GM21528 (cell line): ENCODE measurements around the gene SAMD8.
"Not testable (repeated sequence)": the region's sequence is repeated elsewhere in the genome, so short reads cannot be mapped to it uniquely, and the experiment has no call there.

Experiments used
- ATAC-seq: cut with Tn5 transposase; IDR thresholded peaks from one replicate; pipeline ENCODE4 v1.9.1; 2021; ENCODE audit warnings: mild to moderate bottlenecking, moderate library complexity; ENCODE audit not compliant: unreplicated experiment, low FRiP score

Gene SAMD8

GRCh38 chr10:75210282-75211006 lies 99.0 kb downstream of the SAMD8 start, which contains the start of gene VDAC2:
TSS of gene VDAC2 (plus strand) at chr10:75210796. CDS start at chr10:75211159, 363 bp downstream.
- peak; percentile 92 for ATAC-seq

GRCh38 chr10:75211007-75211691 lies 99.7 kb downstream of the SAMD8 start:
- no peak for ATAC-seq

- ATAC-seq = no peak
These were observed 100.9 kb downstream of the SAMD8 start for GRCh38 chr10:75212343-75212742.

GRCh38 chr10:75220274-75220673 lies 108.8 kb downstream of the SAMD8 start:
- no peak for ATAC-seq

GRCh38 chr10:75221492-75221891 lies 110.0 kb downstream of the SAMD8 start:
- ATAC-seq = not testable (repeated sequence)

GRCh38 chr10:75223507-75223906 lies 112.1 kb downstream of the SAMD8 start:
- no peak for ATAC-seq

GRCh38 chr10:75226095-75226494 lies 114.6 kb downstream of the SAMD8 start:
- no peak for ATAC-seq

- no peak for ATAC-seq
These were observed 115.2 kb downstream of the SAMD8 start for GRCh38 chr10:75226656-75227055.

- no peak for ATAC-seq
These were observed 116.8 kb downstream of the SAMD8 start for GRCh38 chr10:75228278-75228677.

GRCh38 chr10:75228834-75229233 lies 117.4 kb downstream of the SAMD8 start:
- no peak for ATAC-seq

GRCh38 chr10:75229971-75230370 lies 118.5 kb downstream of the SAMD8 start:
- ATAC-seq = no peak

- ATAC-seq = peak; percentile 36
These were observed 119.2 kb downstream of the SAMD8 start for GRCh38 chr10:75230600-75231038.
